ENCODE measurements around the gene MT3.

- TF ChIP-seq CTCF (IDR thresholded peaks at IDR 0.05) (no peak), POLR2AphosphoS5 (IDR thresholded peaks at IDR 0.05) (no peak)
These were observed 44.2 kb downstream of the MT3 start for GRCh38 chr16:56633535-56633934.

All from suprapubic skin (tissue), 3 donors.